Measurements from ENCODE around the gene TSGA10.
A peak's percentile ranks its signal among the peaks of the same experiment; 100 is the strongest.
"Not testable (repeated sequence)": the region's sequence is repeated elsewhere in the genome, so short reads cannot be mapped to it uniquely, and the experiment has no call there.

Gene TSGA10

DNA sequence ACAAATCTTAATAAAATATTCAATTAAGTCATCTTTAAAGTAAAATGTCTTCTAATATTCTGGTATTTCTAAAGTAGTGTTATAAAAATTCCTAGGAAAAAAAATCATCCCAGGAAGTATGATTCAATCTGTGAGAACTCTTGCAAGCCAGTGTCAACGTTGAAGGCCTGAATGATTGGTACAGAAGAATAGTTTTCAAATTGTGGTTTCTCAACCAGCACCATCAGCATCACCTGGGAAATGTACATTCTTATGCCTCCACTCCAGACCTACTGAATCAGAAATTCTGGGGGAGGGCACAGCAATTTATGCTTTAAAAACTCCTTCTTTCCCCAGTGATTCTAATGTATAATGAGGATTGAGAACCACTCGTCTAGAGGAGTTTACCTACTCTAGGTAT, 75.5 kb downstream of the TSGA10 start:
- no peak for DNase-seq (ENCODE audit: low read depth, low spot score)

GRCh38 chr2:99072551-99072950, 82.2 kb downstream of the TSGA10 start:
- DNase-seq (ENCODE audit: low read depth, low spot score), result no peak

- no peak for DNase-seq (ENCODE audit: low read depth, low spot score)
Observed at GRCh38 chr2:99067871-99068625, 86.7 kb downstream of the TSGA10 start.

DNA sequence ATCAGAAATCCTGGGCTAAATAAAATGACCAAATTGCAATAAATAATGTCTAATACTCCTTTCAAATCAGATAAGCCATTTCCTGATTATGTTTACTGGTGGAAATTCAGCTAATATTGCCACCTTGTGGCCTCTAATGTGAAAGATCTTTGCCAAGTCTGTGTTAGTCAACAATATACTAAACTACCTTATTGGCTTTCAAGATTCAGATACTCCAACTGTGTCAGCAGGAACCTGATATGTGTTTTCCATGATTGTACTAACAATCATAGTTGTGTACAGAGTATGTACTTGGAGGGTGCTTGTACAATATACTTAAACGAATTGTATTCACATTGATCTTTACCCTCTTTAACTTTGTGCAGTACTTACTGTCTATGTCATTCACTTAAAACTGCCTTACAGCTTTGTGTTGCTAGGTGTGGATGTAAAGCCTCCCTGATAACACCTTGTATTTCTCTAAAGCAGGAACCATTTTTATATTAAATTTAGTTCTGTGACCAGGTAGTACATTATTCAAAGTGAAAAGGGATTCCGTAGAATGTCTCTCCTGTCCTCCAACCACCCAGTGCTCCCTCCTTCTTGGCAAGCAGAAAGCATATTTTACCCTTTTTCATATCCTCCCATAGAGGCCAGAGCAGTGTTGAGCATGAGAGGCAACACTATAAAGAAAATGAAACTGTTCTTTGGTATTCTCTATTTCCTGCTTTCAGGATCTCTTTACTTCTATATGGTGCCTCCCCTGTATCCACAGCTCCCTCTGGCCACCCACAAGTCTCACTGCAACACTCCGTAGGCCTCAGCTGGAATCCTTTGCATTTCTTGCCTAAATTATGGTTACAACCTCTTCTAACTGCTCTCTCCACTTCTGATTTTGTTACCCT, 88.4 kb downstream of the TSGA10 start:
- peak; percentile 21 for DNase-seq (ENCODE audit: low read depth, low spot score)

GRCh38 chr2:99049187-99049586, 105.6 kb downstream of the TSGA10 start:
- not testable (repeated sequence) for DNase-seq (ENCODE audit: low read depth, low spot score)

- DNase-seq (ENCODE audit: low read depth, low spot score), result not testable (repeated sequence)
Observed at GRCh38 chr2:99040736-99041300, 113.9 kb downstream of the TSGA10 start.

DNA sequence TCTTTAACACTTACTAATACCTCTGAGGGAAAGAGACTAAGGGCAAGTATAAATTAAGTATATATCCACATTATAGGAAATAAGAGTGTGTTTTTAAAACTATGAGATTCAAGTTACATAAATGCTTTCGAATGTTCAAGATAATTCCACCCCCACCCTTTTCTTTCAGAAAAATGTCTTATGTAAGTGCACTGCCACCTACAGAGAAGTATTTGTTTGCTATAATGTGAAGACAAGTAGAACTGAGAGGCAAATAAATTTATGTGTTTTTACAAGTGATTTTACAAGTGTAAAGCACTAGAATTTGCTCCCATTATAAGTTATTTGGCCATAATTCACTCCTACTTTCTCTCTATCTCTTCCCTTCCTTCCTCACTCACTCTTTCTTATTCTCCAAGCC, 118.8 kb downstream of the TSGA10 start:
- DNase-seq (ENCODE audit: low read depth, low spot score), result no peak

DNA sequence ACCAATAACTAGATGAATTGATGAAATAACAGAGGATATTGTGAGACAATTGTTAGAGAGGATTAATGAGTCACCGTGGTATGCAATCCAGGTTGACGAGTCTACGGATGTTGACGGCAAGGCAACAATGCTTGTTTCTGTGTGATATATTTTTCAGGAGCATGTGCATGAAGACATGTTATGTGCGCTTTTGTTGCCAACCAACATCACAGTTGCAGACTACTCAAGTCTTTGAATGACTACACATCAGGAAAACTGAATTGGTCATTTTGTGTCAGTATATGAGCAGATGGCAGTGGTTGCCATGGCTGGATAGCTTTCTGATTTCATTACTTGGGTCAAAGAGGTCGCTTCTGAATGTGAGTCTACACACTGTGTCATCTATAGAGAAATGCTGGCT, 122.0 kb downstream of the TSGA10 start:
- no peak for DNase-seq (ENCODE audit: low read depth, low spot score)

- DNase-seq (ENCODE audit: low read depth, low spot score), result no peak
Observed at GRCh38 chr2:99032001-99032400, 122.7 kb downstream of the TSGA10 start.

GRCh38 chr2:99031481-99031880, 123.3 kb downstream of the TSGA10 start:
- DNase-seq (ENCODE audit: low read depth, low spot score), result no peak

GRCh38 chr2:99028558-99028957, 126.2 kb downstream of the TSGA10 start:
- DNase-seq (ENCODE audit: low read depth, low spot score), result no peak

- DNase-seq (ENCODE audit: low read depth, low spot score), result no peak
Observed at GRCh38 chr2:99027856-99028255, 126.9 kb downstream of the TSGA10 start.

DNA sequence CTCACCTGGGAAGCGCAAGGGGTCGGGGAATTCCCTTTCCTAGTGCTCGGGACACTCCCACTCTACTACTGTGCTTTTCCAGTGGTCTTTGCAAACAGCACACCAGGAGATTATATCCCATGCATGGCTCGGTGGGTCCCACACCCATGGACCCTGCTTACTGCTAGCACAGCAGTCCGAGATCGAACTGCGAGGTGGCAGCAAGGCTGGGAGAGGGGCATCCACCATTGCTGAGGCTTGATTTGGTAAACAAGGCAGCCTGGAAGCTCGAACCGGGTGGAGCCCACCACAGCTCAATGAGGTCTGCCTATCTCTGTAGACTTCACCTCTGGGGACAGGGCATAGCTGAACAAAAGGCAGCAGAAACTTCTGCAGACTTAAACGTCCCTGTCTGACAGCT, 154.0 kb downstream of the TSGA10 start:
- DNase-seq (ENCODE audit: low read depth, low spot score), result no peak

GRCh38 chr2:98988695-98989094, 166.0 kb downstream of the TSGA10 start:
- not testable (repeated sequence) for DNase-seq (ENCODE audit: low read depth, low spot score)

DNA sequence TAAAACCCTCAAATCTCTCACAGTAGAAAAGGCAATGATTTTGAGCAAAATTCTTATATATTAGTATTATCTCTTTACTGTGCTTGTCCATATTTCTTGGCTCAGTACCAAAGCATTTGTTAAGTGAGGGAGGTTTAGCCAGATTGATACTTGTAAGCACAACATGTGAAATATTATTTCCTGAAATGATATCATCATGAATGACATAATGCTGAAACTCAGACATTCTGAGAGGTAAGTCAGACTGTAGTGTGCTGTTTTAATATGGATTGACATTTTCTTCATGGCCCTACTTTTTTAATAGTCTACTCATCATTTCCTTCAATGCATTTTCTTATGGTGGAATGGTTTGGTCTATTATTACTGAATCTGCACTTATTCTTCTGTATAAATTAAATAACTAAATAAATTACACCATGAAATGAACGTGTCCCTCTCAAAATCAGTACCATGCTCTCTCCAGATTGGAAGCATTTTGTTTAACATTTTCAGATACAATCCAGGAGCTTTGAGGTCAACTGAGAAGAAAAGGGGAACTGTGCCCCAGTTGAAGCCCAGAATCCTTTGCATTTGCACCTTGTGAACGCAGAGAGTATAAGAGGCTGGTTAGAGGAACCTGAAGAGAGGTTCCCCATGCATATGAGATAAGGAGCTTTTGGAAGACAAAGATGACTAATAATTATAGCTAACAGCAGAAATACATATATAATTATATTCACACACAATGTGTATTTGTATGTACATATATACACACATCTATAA, 168.7 kb downstream of the TSGA10 start:
- no peak for DNase-seq (ENCODE audit: low read depth, low spot score)

- DNase-seq (ENCODE audit: low read depth, low spot score), result no peak
Observed at GRCh38 chr2:98975611-98976010, 179.1 kb downstream of the TSGA10 start.

DNA sequence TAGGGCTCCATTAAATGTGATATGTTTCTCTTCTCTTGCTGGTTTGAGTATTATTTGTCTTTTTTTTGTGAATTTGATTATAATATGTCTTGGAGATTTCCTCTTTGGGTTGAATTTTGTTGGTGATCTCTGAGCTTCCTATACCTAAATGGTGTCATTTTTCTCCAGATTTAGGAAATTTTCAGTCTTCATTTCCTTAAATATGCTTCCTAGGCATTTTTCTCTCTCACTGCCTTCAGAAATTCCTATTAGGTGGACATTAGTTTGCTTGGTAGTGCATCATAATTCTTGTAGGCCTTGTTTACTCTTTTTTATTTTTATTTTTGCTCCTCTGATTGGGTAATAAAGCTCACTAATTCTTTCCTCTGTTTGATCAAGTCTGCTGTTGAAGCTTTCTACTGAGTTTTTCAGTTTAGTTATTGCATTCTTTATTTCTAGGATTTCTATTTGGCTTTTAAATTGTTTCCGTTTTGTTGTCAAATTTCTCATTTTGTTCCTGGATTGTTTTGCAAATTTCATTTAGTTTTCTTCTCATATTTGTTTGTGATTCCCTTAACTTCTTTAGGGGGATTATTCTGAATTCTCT, 182.1 kb downstream of the TSGA10 start:
- no peak for DNase-seq (ENCODE audit: low read depth, low spot score)

DNA sequence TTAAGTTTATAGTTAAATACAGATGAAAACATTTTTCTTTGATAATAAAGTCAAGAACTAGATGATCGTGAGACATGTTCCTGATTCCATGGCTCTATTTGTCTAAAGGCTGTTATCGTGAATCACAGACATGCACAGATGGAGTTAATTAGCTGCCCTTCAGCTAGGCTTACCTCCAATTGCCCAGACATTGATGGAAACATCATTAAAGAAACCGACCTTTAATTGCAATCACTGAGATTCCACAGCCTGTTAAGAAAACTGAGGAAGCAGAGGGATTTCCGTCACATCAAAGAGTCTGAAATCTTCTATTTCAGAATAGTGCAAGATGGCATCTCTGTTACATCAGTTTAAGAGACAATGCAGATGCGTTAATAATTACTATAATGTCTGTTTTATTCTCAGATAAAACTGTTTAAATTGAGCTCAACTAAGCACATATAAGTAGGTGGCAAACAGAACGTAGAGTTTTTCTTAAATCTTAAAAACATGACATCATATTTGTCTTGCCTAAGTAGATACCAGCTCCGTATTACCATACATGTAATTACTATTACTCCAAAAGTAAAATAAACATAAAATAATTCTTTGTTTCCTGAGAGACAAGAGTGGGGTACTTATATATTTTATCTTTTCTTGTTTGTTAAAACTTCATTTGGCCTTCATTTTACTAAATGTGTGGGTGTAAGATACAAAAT, 194.8 kb downstream of the TSGA10 start:
- DNase-seq (ENCODE audit: low read depth, low spot score), result no peak

DNA sequence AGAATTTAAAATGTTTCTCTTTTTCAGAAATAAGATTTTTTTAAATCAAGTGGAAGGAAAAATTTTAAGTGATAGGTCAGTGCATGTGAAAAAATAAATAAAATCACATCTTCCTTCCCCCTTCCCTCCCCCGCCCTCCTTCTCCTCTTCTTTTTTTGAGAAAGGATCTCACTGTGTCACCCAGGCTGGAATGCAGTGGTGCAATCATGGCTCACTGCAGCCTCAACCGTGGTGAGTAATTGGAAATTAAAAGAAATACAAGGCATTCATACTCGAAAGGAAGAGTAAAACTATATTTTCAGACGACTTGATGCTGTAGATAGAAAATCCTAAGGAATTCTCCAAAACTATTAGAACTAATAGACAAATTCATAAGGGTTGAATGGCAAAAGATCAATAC, 201.8 kb downstream of the TSGA10 start:
- DNase-seq (ENCODE audit: low read depth, low spot score), result no peak

- no peak for DNase-seq (ENCODE audit: low read depth, low spot score)
Observed at GRCh38 chr2:98948956-98949739, 205.6 kb downstream of the TSGA10 start.
